K562 (cell line): ENCODE data around the gene MYCBPAP. TPM values are rescaled to one million over a fixed set of nuclear protein-coding genes. Genes with fewer than 3 reads are reported as not detected.

Experiments used
- ATAC-seq: fragments of 200-7000 bp; cut with Tn5 transposase; 3 replicates; pipeline ENCODE4 v1.9.1; 2020; ENCODE audit warnings: moderate library complexity
- BruUV-seq: library from RNA; stranded (reverse); fragments of 400-500 nt; replicated peaks from 2 replicates; lab custom pipeline; 2021; lab: Mats Ljungman, UMichigan
- CTCF ChIA-PET: fragments of 300-600 bp; formaldehyde crosslinking; extraction: SDS; loops from one replicate; lab custom pipeline; 2021; ENCODE audit warnings: low intra/inter-chr PET ratio; lab: Yijun Ruan, JAX
- POLR2A ChIA-PET: fragments of 300-600, 350-650 bp; sonication (Branson Sonifier 250); formaldehyde crosslinking; extraction: SDS; loops from one replicate; lab custom pipeline; 2021; ENCODE audit warnings: antibody characterized with exemption, inconsistent platforms; lab: Yijun Ruan, JAX
- DNase-seq, 4 experiments: peaks; one replicate each; pipeline versions ENCODE4 v3.0.0 to v3.0.0-alpha.2; 2011 to 2018; ENCODE audit warnings: low spot score in 3 of 4, mixed read lengths in 3 of 4; ENCODE audit errors: extremely low read depth in 1 of 4
- FAIRE-seq: peaks from 2 replicates; lab custom pipeline; 2011; peaks lifted over from hg19 to GRCh38; lab: Jason Lieb, UNC
- H2AFZ ChIP-seq: 2 replicates; pipeline ENCODE4 v1.6.0; 2011; ENCODE audit warnings: low read depth, low read length, control low read depth, inconsistent platforms
- H3K27ac ChIP-seq: fragments of 200-600 bp; 3 replicates; pipeline ENCODE4 v1.8.0; 2011; ENCODE audit warnings: low read depth, mild to moderate bottlenecking, control low read depth, inconsistent platforms, low read length, moderate library complexity, mixed read lengths; ENCODE audit errors: extremely low read depth
- H3K27me3 ChIP-seq, 2 experiments: fragments of 300-600 bp in 1 of 2; 2 replicates in 1 of 2; 3 replicates in 1 of 2; pipeline versions ENCODE4 v1.6.0 to v1.8.0; 2011; ENCODE audit warnings: inconsistent platforms in 2 of 2, low read length in 2 of 2, mild to moderate bottlenecking in 1 of 2, mixed read lengths in 1 of 2, moderate library complexity in 1 of 2; ENCODE audit not compliant: control insufficient read depth in 2 of 2, insufficient read depth in 2 of 2
- H3K36me3 ChIP-seq: fragments of 300-600 bp; 3 replicates; pipeline ENCODE4 v1.8.0; 2011; ENCODE audit warnings: mild to moderate bottlenecking, low read length, inconsistent platforms; ENCODE audit not compliant: control insufficient read depth, insufficient read depth
- H3K4me1 ChIP-seq, 2 experiments: fragments of 200-600 bp in 1 of 2; replicated peaks in 1 of 2; 2 replicates in 1 of 2; 3 replicates in 1 of 2; pipeline versions ENCODE4 v1.5.1 to v1.8.0; 2011; ENCODE audit warnings: inconsistent platforms in 2 of 2, low read length in 2 of 2, mild to moderate bottlenecking in 1 of 2, mixed read lengths in 1 of 2, moderate library complexity in 1 of 2; ENCODE audit not compliant: control insufficient read depth in 2 of 2, insufficient read depth in 2 of 2
- H3K4me2 ChIP-seq: 2 replicates; pipeline ENCODE4 v1.6.1; 2011; ENCODE audit warnings: low read length, control low read depth, inconsistent platforms, mixed read lengths; ENCODE audit not compliant: insufficient read depth
- H3K4me3 ChIP-seq: fragments of 200-600 bp; sonication (generic), shearing (Covaris generic); 2 replicates; pipeline ENCODE4 v1.5.1; 2016; ENCODE audit warnings: control low read depth, inconsistent platforms
- H3K79me2 ChIP-seq: fragments of 200-600 bp; 3 replicates; pipeline ENCODE4 v1.8.0; 2011; ENCODE audit warnings: low read length, inconsistent platforms; ENCODE audit not compliant: control insufficient read depth, insufficient read depth
- H3K9ac ChIP-seq, 2 experiments: 2 replicates each; pipeline versions ENCODE4 v1.6.0 to v1.6.1; 2011; ENCODE audit warnings: low read depth in 2 of 2, low read length in 2 of 2, control low read depth in 1 of 2, inconsistent platforms in 1 of 2, mild to moderate bottlenecking in 1 of 2, mixed read lengths in 1 of 2; ENCODE audit not compliant: insufficient read depth in 1 of 2
- H3K9me1 ChIP-seq: one replicate; pipeline ENCODE4 v1.6.0; 2011; ENCODE audit warnings: inconsistent platforms, mild to moderate bottlenecking, low read length, moderate library complexity; ENCODE audit not compliant: control insufficient read depth, insufficient read depth
- H3K9me3 ChIP-seq: replicated peaks from 2 replicates; pipeline ENCODE4 v1.5.1; 2011; ENCODE audit warnings: low read depth, low read length, inconsistent platforms; ENCODE audit not compliant: control insufficient read depth, insufficient read depth
- H4K20me1 ChIP-seq: replicated peaks from 2 replicates; pipeline ENCODE4 v1.6.1; 2011; ENCODE audit warnings: low read length, inconsistent platforms, mixed read lengths; ENCODE audit not compliant: control insufficient read depth, insufficient read depth
- MCM5 ChIP-seq: fragments of 450-650 bp; IDR thresholded peaks from 2 replicates; pipeline ENCODE4 v1.6.1; 2016; ENCODE audit warnings: low read depth
- PBX2 ChIP-seq, 2 experiments: IDR thresholded peaks in 1 of 2; conservative IDR thresholded peaks in 1 of 2; 2 replicates each; pipeline ENCODE4 v1.6.1; 2016; ENCODE audit warnings: low read depth in 2 of 2, mild to moderate bottlenecking in 1 of 2, missing compliant biosample characterization in 1 of 2, missing genetic modification characterization in 1 of 2, moderate library complexity in 1 of 2
- PKNOX1 ChIP-seq: fragments of 450-650 bp; IDR thresholded peaks from 2 replicates; pipeline ENCODE4 v1.6.1; 2016
- SETDB1 ChIP-seq: IDR thresholded peaks from one replicate; pipeline ENCODE4 v1.6.1; 2012; ENCODE audit warnings: low read length, control low read depth, inconsistent platforms
- XRCC5 ChIP-seq: fragments of 200-400 bp; formaldehyde crosslinking; IDR thresholded peaks from 2 replicates; pipeline ENCODE4 v1.6.1; 2017; ENCODE audit warnings: low read depth, mild to moderate bottlenecking, low read length
- ZNF280A ChIP-seq: fragments of 450-650 bp; IDR thresholded peaks from 2 replicates; pipeline ENCODE4 v1.6.1; 2018; ENCODE audit warnings: mild to moderate bottlenecking, low read depth; ENCODE audit not compliant: partially characterized antibody
- ZNF408 ChIP-seq: fragments of 250-450 bp; sonication (Bioruptor Pico); IDR thresholded peaks from 2 replicates; pipeline ENCODE4 v1.4.0; 2020; ENCODE audit warnings: low read depth, mild to moderate bottlenecking, moderate library complexity
- WGBS: fragments of 100-300 bp; shearing (Covaris generic); methylation state at CpG from one replicate; pipeline ENCODE4 v1.1.6; 2016; ENCODE audit warnings: low coverage, mixed read lengths; ENCODE audit not compliant: insufficient coverage; ENCODE audit errors: missing lambda C conversion rate; 5-methylcytosine and 5-hydroxymethylcytosine counted together
- in situ Hi-C: fragments of 300-500 bp; cut with MboI; formaldehyde crosslinking; loops from 4 replicates; pipeline ENCODE4 v1.15.0; 2018; ENCODE audit warnings: inconsistent platforms, mixed read lengths
- intact Hi-C: fragments of 100-400 bp; cut with micrococcal nuclease; formaldehyde crosslinking; loops from 2 replicates; pipeline ENCODE4 v1.14.2; 2022
- polyA plus RNA-seq, 8 experiments: library from polyadenylated mRNA; depleted of rRNA in 4 of 8; stranded (reverse) in 5 of 8; unstranded in 3 of 8; fragments of >200 nt; fragmentation: Nextera tagmentation in 2 of 8; fragmentation: Illumina TruSeq in 1 of 8; extraction: Ambion mirVana in 2 of 8; extraction: Trizol in 1 of 8; gene quantifications; 2 replicates each; pipeline versions ENCODE4 v1.2.1 to v1.2.3, GENCODE V29; 2011 to 2014; ENCODE audit warnings: inconsistent platforms in 1 of 8, missing spikeins in 1 of 8
- total RNA-seq, 7 experiments: library from RNA; depleted of rRNA in 6 of 7; stranded (reverse); fragments of >200 nt in 6 of 7; fragmentation: Illumina TruSeq in 2 of 7; extraction: Trizol in 2 of 7; gene quantifications; 2 replicates each; pipeline versions ENCODE4 v1.2.1 to v1.2.3, GENCODE V29; 2011 to 2021; ENCODE audit warnings: low replicate concordance in 1 of 7

MYCBPAP gene
- total and polyA plus RNA-seq, 9 of the 15 experiments (the other 6 are each of a cell fraction or from before 2014, with no cell fraction given): not detected

- no peak for TF ChIP-seq ZNF280A
These were observed 61.8 kb downstream of the MYCBPAP start (continued) for GRCh38 chr17:50570032-50570431.

GRCh38 chr17:50570528-50570927, 62.3 kb downstream of the MYCBPAP start:
- no TSS peak for BruUV-seq

More at GRCh38 chr17:50570528-50570927, 62.3 kb downstream of the MYCBPAP start:
- H3K79me2 ChIP-seq: no peaks in the 10 kb centered on the region
- no peaks in the 10 kb centered on the region for H3K9me3 ChIP-seq
- no peak overlapping the region for H3K4me3 ChIP-seq
- CTCF ChIA-PET: no interaction called here
- H3K27me3 ChIP-seq: peaks cover 5 to 71% of the 10 kb centered on the region in 2 experiments; a peak in 4 of 5 replicates
- in situ Hi-C loops: no loop called here
- H3K27ac ChIP-seq: no peak overlapping the region
- no peak overlapping the region for H3K4me2 ChIP-seq
- no peak overlapping the region for H2AFZ ChIP-seq
- DNase-seq: no peak
- H3K9ac ChIP-seq: no peak overlapping the region
- TF ChIP-seq PBX2 (CRISPR knock-in tag; IDR thresholded peaks at IDR 0.05; ENCODE audit: low read depth) (no peak), PBX2 (tag; conservative IDR thresholded peaks at IDR 0.05; ENCODE audit: low read depth) (no peak), ZNF408 (no peak), MCM5 (no peak), SETDB1 (no peak), XRCC5 (no peak), PKNOX1 (no peak)
- H3K36me3 ChIP-seq: no peaks in the 10 kb centered on the region
- peaks cover 7 to 12% of the 10 kb centered on the region in 2 experiments; a peak in 3 of 5 replicates for H3K4me1 ChIP-seq
- intact Hi-C loops: no loop called here
- H4K20me1 ChIP-seq: peaks cover 7% of the 10 kb centered on the region; the same call in 1 of the 2 replicates
- no peak for ATAC-seq
- WGBS: 2% methylated on average over 6 of the region's 7 CpGs
- FAIRE-seq: no peak
- H3K9me1 ChIP-seq: no peaks in the 10 kb centered on the region
- POLR2A ChIA-PET: interaction anchor here (1.1 to 1.6 kb wide), 2 partner anchors 8 to 22 kb away, joined by 3 read pairs; no protein-coding TSS in a partner anchor
